Kidney (tissue), 14 donors: ENCODE data around the gene NSG2. TPM values are rescaled to one million over a fixed set of nuclear protein-coding genes. Genes with fewer than 3 reads are reported as not detected.
"Not testable (repeated sequence)": the region's sequence is repeated elsewhere in the genome, so short reads cannot be mapped to it uniquely, and the experiment has no call there.

Experiments
- DNase-seq, 5 donors: peaks; one replicate each; pipeline ENCODE4 v3.0.0-alpha.2; 2013 to 2020
- FAIRE-seq: peaks from 2 replicates; lab custom pipeline; 2012; peaks lifted over from hg19 to GRCh38; lab: Jason Lieb, UNC
- H3K27ac ChIP-seq, 2 donors: one replicate each; pipeline ENCODE4 v1.7.0; 2013; ENCODE audit warnings: low read depth in 2 of 2, low read length in 2 of 2, inconsistent platforms in 1 of 2
- H3K27me3 ChIP-seq: one replicate; pipeline ENCODE4 v1.7.1; 2013; ENCODE audit warnings: low read length, inconsistent platforms; ENCODE audit not compliant: control insufficient read depth, insufficient read depth
- H3K36me3 ChIP-seq, 3 donors: one replicate each; pipeline versions ENCODE4 v1.7.0 to v1.7.1; 2013; ENCODE audit warnings: low read length in 3 of 3, control low read depth in 1 of 3, inconsistent platforms in 1 of 3; ENCODE audit not compliant: insufficient read depth in 3 of 3, control insufficient read depth in 2 of 3
- H3K4me1 ChIP-seq, 3 donors: one replicate each; pipeline versions ENCODE4 v1.7.0 to v1.7.1; 2013; ENCODE audit warnings: low read length in 3 of 3, inconsistent platforms in 1 of 3, low read depth in 1 of 3; ENCODE audit not compliant: control insufficient read depth in 2 of 3, insufficient read depth in 2 of 3
- H3K4me3 ChIP-seq, 3 donors: one replicate each; pipeline versions ENCODE4 v1.7.0 to v1.8.1; 2013; ENCODE audit warnings: low read length in 3 of 3, control low read depth in 1 of 3, inconsistent platforms in 1 of 3
- H3K9ac ChIP-seq, 3 donors: one replicate each; pipeline versions ENCODE4 v1.7.0 to v1.7.1; 2013; ENCODE audit warnings: low read length in 3 of 3, control low read depth in 1 of 3, inconsistent platforms in 1 of 3
- H3K9me3 ChIP-seq, 3 donors: one replicate each; pipeline versions ENCODE4 v1.7.0 to v1.7.1; 2013; ENCODE audit warnings: low read length in 3 of 3, control low read depth in 1 of 3, inconsistent platforms in 1 of 3; ENCODE audit not compliant: control insufficient read depth in 2 of 3, insufficient read depth in 1 of 3
- intact Hi-C: fragments of 100-400 bp; cut with DNase I; formaldehyde crosslinking; loops from one replicate; pipeline ENCODE4 v1.11.1; 2022
- polyA plus RNA-seq: library from polyadenylated mRNA; stranded (reverse); fragments of 350-450 nt; fragmentation: Illumina TruSeq; extraction: RNeasy Lipid Tissue Mini Kit (QIAGEN cat#74804); gene quantifications from one replicate; pipeline ENCODE4 v1.2.3, GENCODE V29; 2014; ENCODE audit warnings: low read depth, low replicate concordance; ENCODE audit not compliant: insufficient read depth
- total RNA-seq: library from RNA; stranded (reverse); fragmentation: NEBNext Ultra II Directional; extraction: Animal tissue kit (Norgen Biotek cat#: 25700); gene quantifications from one replicate; pipeline ENCODE4 v1.2.1, GENCODE V29; 2021
- TF ChIP-seq, protein P1 (sequence below): IDR thresholded peaks from 3 replicates; pipeline ENCODE4 v1.5.1; 2012; ENCODE audit warnings: mild to moderate bottlenecking, moderate library complexity, borderline replicate concordance; ENCODE audit not compliant: insufficient read depth; ENCODE audit errors: extremely low read depth
- donor health status: control.
- donor health status: control.
- donor health status: control.
- donor health status: control.
- donor health status: control.
- donor health status: DM: yes; HTN: yes; CAD: no.
- donor health status: Normal renal cell carcinoma (clear cell type).

Gene NSG2
- total and polyA plus RNA-seq, 2 donors from 2014 or later: 0.41 TPM; not detected in 1

DNA sequence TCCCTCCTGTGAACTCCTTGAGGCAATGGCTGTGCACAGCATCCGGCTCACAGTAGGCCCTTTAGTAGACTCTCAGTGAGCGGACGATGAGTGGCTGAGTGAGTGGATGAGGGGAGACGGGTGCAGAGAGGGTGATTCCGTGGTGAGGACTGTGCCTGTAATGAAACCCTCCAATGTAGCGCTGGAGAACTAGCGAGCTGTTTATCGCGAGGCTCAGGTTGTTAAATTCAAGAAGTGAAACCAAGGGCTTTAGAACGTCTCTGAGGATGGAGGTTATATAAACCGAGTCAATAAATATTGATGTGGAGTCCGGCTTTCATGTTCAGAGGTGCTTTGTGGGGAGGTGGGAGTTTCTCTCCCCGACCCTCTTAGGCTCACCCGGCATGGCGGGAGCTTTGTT lies 53.2 kb downstream of the NSG2 start:
- Histone ChIP-seq H3K9ac (no peak overlapping the region), H3K4me3 (no peak overlapping the region), H3K27ac (no peak overlapping the region), H3K27me3 (no peaks in the 10 kb centered on the region), H3K36me3 (no peaks in the 10 kb centered on the region), H3K9me3 (no peaks in the 10 kb centered on the region), H3K4me1 (no peaks in the 10 kb centered on the region)
- FAIRE-seq (no peak), DNase-seq (no peak)
- intact Hi-C loops: no loop called here
- TF ChIP-seq, protein P1, sequence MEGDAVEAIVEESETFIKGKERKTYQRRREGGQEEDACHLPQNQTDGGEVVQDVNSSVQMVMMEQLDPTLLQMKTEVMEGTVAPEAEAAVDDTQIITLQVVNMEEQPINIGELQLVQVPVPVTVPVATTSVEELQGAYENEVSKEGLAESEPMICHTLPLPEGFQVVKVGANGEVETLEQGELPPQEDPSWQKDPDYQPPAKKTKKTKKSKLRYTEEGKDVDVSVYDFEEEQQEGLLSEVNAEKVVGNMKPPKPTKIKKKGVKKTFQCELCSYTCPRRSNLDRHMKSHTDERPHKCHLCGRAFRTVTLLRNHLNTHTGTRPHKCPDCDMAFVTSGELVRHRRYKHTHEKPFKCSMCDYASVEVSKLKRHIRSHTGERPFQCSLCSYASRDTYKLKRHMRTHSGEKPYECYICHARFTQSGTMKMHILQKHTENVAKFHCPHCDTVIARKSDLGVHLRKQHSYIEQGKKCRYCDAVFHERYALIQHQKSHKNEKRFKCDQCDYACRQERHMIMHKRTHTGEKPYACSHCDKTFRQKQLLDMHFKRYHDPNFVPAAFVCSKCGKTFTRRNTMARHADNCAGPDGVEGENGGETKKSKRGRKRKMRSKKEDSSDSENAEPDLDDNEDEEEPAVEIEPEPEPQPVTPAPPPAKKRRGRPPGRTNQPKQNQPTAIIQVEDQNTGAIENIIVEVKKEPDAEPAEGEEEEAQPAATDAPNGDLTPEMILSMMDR: no peak

DNA sequence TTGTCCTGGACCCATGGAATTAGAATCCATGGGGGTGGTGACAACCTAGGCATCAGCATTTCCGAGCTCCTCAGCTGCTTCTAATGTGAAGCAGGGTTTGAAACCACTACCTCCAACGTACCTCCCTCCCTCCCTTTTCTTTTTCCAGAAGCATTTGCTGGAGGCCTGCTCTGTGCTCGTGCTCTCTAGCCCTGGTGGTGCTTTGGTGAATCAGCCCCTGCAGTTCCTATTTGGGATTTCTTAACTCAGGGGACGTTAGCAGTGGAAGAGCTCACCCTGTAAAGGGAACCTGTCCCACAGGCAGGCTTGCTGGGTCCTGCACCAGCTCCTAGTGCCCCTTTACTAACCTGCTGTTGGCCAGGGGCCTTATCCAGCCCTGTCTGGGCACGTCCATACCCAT lies 55.0 kb downstream of the NSG2 start:
- no peak overlapping the region for H3K4me3 ChIP-seq
- no peak for DNase-seq
- no peak for FAIRE-seq
- no peaks in the 10 kb centered on the region for H3K36me3 ChIP-seq
- no peaks in the 10 kb centered on the region for H3K27me3 ChIP-seq
- TF ChIP-seq, protein P1: no peak
- no peak overlapping the region for H3K27ac ChIP-seq
- H3K9ac ChIP-seq: no peak overlapping the region
- no peaks in the 10 kb centered on the region for H3K9me3 ChIP-seq
- intact Hi-C loops: no loop called here
- no peaks in the 10 kb centered on the region for H3K4me1 ChIP-seq

DNA sequence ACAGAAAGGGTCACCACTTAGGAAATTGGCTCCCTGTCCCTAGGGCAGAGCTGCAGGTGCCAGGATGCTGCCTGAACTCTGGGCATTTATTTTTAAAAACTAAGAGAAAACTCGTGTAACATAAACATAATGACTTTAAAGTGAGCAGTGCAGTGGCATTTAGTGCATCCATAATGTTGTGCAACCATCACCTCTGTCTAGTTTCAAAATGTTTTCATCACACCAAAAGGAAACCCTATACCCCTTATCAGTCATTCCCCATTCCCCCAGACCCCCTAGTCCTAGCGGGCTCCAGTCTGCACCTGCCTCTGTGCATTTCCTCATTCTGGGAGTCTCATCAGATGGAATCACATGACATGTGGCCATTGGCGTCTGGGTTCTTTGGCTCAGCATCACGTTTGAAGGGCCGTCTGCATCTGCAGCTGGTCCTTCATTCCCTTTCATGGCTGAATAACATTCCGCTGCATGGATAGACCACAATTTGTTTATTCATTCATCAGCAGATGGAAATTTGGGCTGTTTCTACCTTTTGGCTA lies 55.8 kb downstream of the NSG2 start:
- Histone ChIP-seq H3K9me3 (no peaks in the 10 kb centered on the region), H3K27me3 (no peaks in the 10 kb centered on the region), H3K27ac (no peak overlapping the region), H3K4me1 (no peaks in the 10 kb centered on the region), H3K36me3 (no peaks in the 10 kb centered on the region), H3K9ac (no peak overlapping the region), H3K4me3 (no peak overlapping the region)
- intact Hi-C loops: no loop called here
- TF ChIP-seq, protein P1: no peak
- FAIRE-seq (no peak), DNase-seq (no peak)

DNA sequence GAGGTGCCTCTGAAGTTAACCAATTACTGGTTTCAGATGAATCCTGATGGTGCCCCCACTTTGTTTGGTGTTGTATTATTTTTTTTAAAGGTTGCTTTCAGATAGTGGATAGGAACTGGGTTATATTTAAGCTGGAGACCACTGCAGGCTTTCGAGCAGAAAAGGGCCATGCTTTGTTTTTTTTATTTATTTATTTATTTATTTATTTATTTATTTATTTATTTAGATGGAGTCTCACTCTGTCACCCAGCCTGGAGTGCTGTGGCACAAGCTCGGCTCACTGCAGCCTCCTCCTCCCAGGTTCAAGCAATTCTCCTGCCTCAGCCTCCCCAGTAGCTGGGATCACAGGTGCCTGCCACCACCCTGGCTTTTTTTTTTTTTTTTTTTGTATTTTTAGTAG lies 57.1 kb downstream of the NSG2 start:
- DNase-seq, H3K27me3 ChIP-seq, H3K36me3 ChIP-seq, intact Hi-C loops, FAIRE-seq, H3K9ac ChIP-seq, H3K4me1 ChIP-seq, H3K9me3 ChIP-seq, H3K4me3 ChIP-seq, H3K27ac ChIP-seq: not testable (repeated sequence)
